H1 (cell line): ENCODE measurements around the gene PDCL3. TPM values are rescaled to one million over a fixed set of nuclear protein-coding genes. Genes with fewer than 3 reads are reported as not detected.

ENCODE experiments used
- CTCF ChIA-PET: fragments of 300-600 bp; sonication (Branson Sonifier 250); formaldehyde crosslinking; loops from one replicate; lab custom pipeline; 2021; ENCODE audit not compliant: partially characterized antibody; lab: Charles Lee
- POLR2A ChIA-PET: fragments of 300-600 bp; sonication (Branson Sonifier 250); formaldehyde crosslinking; loops from one replicate; lab custom pipeline; 2021; ENCODE audit warnings: inconsistent platforms; ENCODE audit not compliant: partially characterized antibody; lab: Charles Lee
- DNase-seq, 2 experiments: peaks; one replicate each; pipeline versions ENCODE4 v3.0.0 to v3.0.0-alpha.2; 2010 to 2022; ENCODE audit warnings: low spot score in 2 of 2, low read depth in 1 of 2, mixed read lengths in 1 of 2
- FAIRE-seq: peaks from 2 replicates; lab custom pipeline; 2011; peaks lifted over from hg19 to GRCh38; lab: Jason Lieb, UNC
- H2AFZ ChIP-seq: 2 replicates; pipeline ENCODE4 v1.8.1; 2012; ENCODE audit warnings: low read length, inconsistent platforms
- H2AK5ac ChIP-seq: 2 replicates; pipeline ENCODE4 v1.6.1; 2013; ENCODE audit warnings: low read depth, low read length
- H2BK120ac ChIP-seq: replicated peaks from 2 replicates; pipeline ENCODE3; 2013; ENCODE audit warnings: low read depth, low read length, inconsistent platforms
- H2BK12ac ChIP-seq: 2 replicates; pipeline ENCODE4 v1.6.1; 2013; ENCODE audit warnings: low read depth, low read length
- H2BK15ac ChIP-seq: 2 replicates; pipeline ENCODE4 v1.6.1; 2013; ENCODE audit warnings: low read length
- H2BK20ac ChIP-seq: 2 replicates; pipeline ENCODE4 v1.6.1; 2013; ENCODE audit warnings: low read length
- H2BK5ac ChIP-seq: 2 replicates; pipeline ENCODE4 v1.6.1; 2013; ENCODE audit warnings: low read depth, low read length
- H3K14ac ChIP-seq: 2 replicates; pipeline ENCODE4 v1.6.1; 2013; ENCODE audit warnings: inconsistent platforms; ENCODE audit not compliant: insufficient read length
- H3K18ac ChIP-seq: 2 replicates; pipeline ENCODE4 v1.6.1; 2013; ENCODE audit warnings: low read length; ENCODE audit errors: extremely low read depth
- H3K23ac ChIP-seq: 2 replicates; pipeline ENCODE4 v1.6.1; 2013; ENCODE audit warnings: inconsistent platforms; ENCODE audit not compliant: insufficient read length
- H3K23me2 ChIP-seq: 2 replicates; pipeline ENCODE4 v1.6.1; 2013; ENCODE audit warnings: low read depth, low read length
- H3K27ac ChIP-seq: 2 replicates; pipeline ENCODE4 v1.6.1; 2011; ENCODE audit warnings: low read depth, low read length, inconsistent platforms
- H3K27me3 ChIP-seq, 4 experiments: replicated peaks in 1 of 4; 1 replicate in 1 of 4; 2 replicates in 3 of 4; pipeline versions ENCODE4 v1.6.1 to v1.8.1; 2011 to 2013; ENCODE audit warnings: low read length in 3 of 4, mild to moderate bottlenecking in 3 of 4, inconsistent platforms in 2 of 4, mixed read lengths in 2 of 4, moderate library complexity in 1 of 4; ENCODE audit not compliant: control insufficient read depth in 3 of 4, insufficient read depth in 3 of 4; ENCODE audit errors: extremely low read depth in 1 of 4
- H3K36me3 ChIP-seq, 4 experiments: 2 replicates each; pipeline versions ENCODE4 v1.6.1 to v1.8.1; 2011 to 2013; ENCODE audit warnings: mild to moderate bottlenecking in 4 of 4, low read length in 3 of 4, moderate library complexity in 2 of 4, control low read depth in 1 of 4, inconsistent platforms in 1 of 4; ENCODE audit not compliant: insufficient read depth in 4 of 4, control insufficient read depth in 2 of 4
- H3K4ac ChIP-seq: replicated peaks from 2 replicates; pipeline ENCODE3; 2013; ENCODE audit warnings: low read length, low read depth, mixed read lengths, inconsistent platforms; ENCODE audit not compliant: insufficient read length
- H3K4me1 ChIP-seq, 4 experiments: replicated peaks in 1 of 4; 1 replicate in 1 of 4; 2 replicates in 3 of 4; pipeline versions ENCODE4 v1.6.1 to v1.8.1; 2011 to 2013; ENCODE audit warnings: low read length in 3 of 4, inconsistent platforms in 2 of 4, mixed read lengths in 1 of 4; ENCODE audit not compliant: insufficient read depth in 4 of 4, control insufficient read depth in 3 of 4
- H3K4me2 ChIP-seq, 2 experiments: 2 replicates each; pipeline versions ENCODE4 v1.6.1 to v1.8.1; 2011 to 2013; ENCODE audit warnings: low read depth in 2 of 2, low read length in 2 of 2, control low read depth in 1 of 2, inconsistent platforms in 1 of 2, mild to moderate bottlenecking in 1 of 2; ENCODE audit not compliant: insufficient read depth in 1 of 2
- H3K4me3 ChIP-seq, 4 experiments: fragments of 200-600, 300-600 bp in 1 of 4; sonication (generic), shearing (Covaris generic), sonication (Bioruptor Twin) in 1 of 4; 2 replicates each; pipeline versions ENCODE4 v1.5.1 to v1.8.1; 2011 to 2016; ENCODE audit warnings: low read length in 4 of 4, low read depth in 3 of 4, control low read depth in 2 of 4, inconsistent platforms in 2 of 4, mild to moderate bottlenecking in 2 of 4, mixed read lengths in 1 of 4, moderate library complexity in 1 of 4; ENCODE audit not compliant: insufficient read depth in 2 of 4; ENCODE audit errors: extremely low read depth in 1 of 4
- H3K56ac ChIP-seq: replicated peaks from 2 replicates; pipeline ENCODE3; 2013; ENCODE audit warnings: low read depth, mild to moderate bottlenecking, mixed read lengths, low read length, inconsistent platforms; ENCODE audit not compliant: insufficient read length
- H3K79me1 ChIP-seq: 2 replicates; pipeline ENCODE4 v1.6.1; 2013; ENCODE audit warnings: low read depth, low read length, control low read depth
- H3K79me2 ChIP-seq, 2 experiments: 2 replicates each; pipeline versions ENCODE4 v1.6.1 to v1.8.1; 2012 to 2013; ENCODE audit warnings: low read length in 2 of 2, mild to moderate bottlenecking in 2 of 2, inconsistent platforms in 1 of 2; ENCODE audit not compliant: insufficient read depth in 2 of 2, control insufficient read depth in 1 of 2
- H3K9ac ChIP-seq, 4 experiments: replicated peaks in 1 of 4; 1 replicate in 1 of 4; 2 replicates in 3 of 4; pipeline versions ENCODE4 v1.6.1 to v1.8.1; 2011 to 2013; ENCODE audit warnings: low read depth in 3 of 4, low read length in 3 of 4, control low read depth in 2 of 4, mild to moderate bottlenecking in 2 of 4, moderate library complexity in 2 of 4, inconsistent platforms in 1 of 4; ENCODE audit errors: extremely low read depth in 1 of 4
- H3K9me3 ChIP-seq, 2 experiments: 2 replicates each; pipeline versions ENCODE4 v1.6.1 to v1.8.1; 2012 to 2013; ENCODE audit warnings: mild to moderate bottlenecking in 2 of 2, moderate library complexity in 2 of 2, control low read depth in 1 of 2, inconsistent platforms in 1 of 2, low read depth in 1 of 2, low read length in 1 of 2, mixed read lengths in 1 of 2; ENCODE audit not compliant: insufficient read depth in 2 of 2
- H4K20me1 ChIP-seq, 2 experiments: replicated peaks in 1 of 2; 2 replicates each; pipeline versions ENCODE3 to v1.8.1; 2011 to 2013; ENCODE audit warnings: inconsistent platforms in 2 of 2, low read length in 2 of 2, mild to moderate bottlenecking in 1 of 2; ENCODE audit not compliant: insufficient read depth in 2 of 2, control insufficient read depth in 1 of 2
- H4K5ac ChIP-seq: 2 replicates; pipeline ENCODE4 v1.6.1; 2013; ENCODE audit warnings: low read length, low read depth, mixed read lengths, inconsistent platforms; ENCODE audit not compliant: insufficient read length
- H4K8ac ChIP-seq: 2 replicates; pipeline ENCODE4 v1.8.0; 2013; ENCODE audit warnings: mild to moderate bottlenecking, moderate library complexity, low read length, inconsistent platforms; ENCODE audit not compliant: insufficient read depth; ENCODE audit errors: extremely low read depth
- H4K91ac ChIP-seq: replicated peaks from 2 replicates; pipeline ENCODE3; 2013; ENCODE audit warnings: low read length, mixed read lengths, inconsistent platforms; ENCODE audit not compliant: insufficient read length
- ATF3 ChIP-seq: IDR thresholded peaks from 2 replicates; pipeline ENCODE4 v1.6.1; 2011; ENCODE audit warnings: low read depth, mild to moderate bottlenecking, low read length; ENCODE audit not compliant: insufficient read depth
- BACH1 ChIP-seq: IDR thresholded peaks from 2 replicates; pipeline ENCODE4 v1.6.1; 2012; ENCODE audit warnings: low read length, improper control_type of control experiment
- BCL11A ChIP-seq, 2 experiments: IDR thresholded peaks; one replicate each; pipeline ENCODE4 v1.6.1; 2011; ENCODE audit warnings: low read depth in 2 of 2, low read length in 2 of 2, mild to moderate bottlenecking in 2 of 2
- JUN ChIP-seq: IDR thresholded peaks from 2 replicates; pipeline ENCODE4 v1.6.1; 2011; ENCODE audit warnings: low read depth, mild to moderate bottlenecking, improper control_type of control experiment, low read length
- SIX5 ChIP-seq: IDR thresholded peaks from 2 replicates; pipeline ENCODE4 v1.6.1; 2011; ENCODE audit warnings: mild to moderate bottlenecking, low read depth, low read length
- SP2 ChIP-seq: IDR thresholded peaks from 2 replicates; pipeline ENCODE4 v1.6.1; 2012; ENCODE audit warnings: mild to moderate bottlenecking, low read length, inconsistent platforms
- SP4 ChIP-seq: IDR thresholded peaks from 2 replicates; pipeline ENCODE4 v1.6.1; 2012; ENCODE audit warnings: low read length, inconsistent platforms
- TEAD4 ChIP-seq: IDR thresholded peaks from 2 replicates; pipeline ENCODE4 v1.6.1; 2012; ENCODE audit warnings: low read depth, low read length, inconsistent platforms, mixed read lengths
- WGBS, 2 experiments: shearing (Covaris generic) in 1 of 2; methylation state at CpG; one replicate each; pipeline versions ENCODE4 v1.1.6 to v1.1.7; 2013 to 2015; ENCODE audit warnings: low lambda C conversion rate in 2 of 2, mixed read lengths in 2 of 2, inconsistent platforms in 1 of 2, low coverage in 1 of 2, missing lambda C conversion rate in 1 of 2; ENCODE audit not compliant: insufficient replicate concordance in 2 of 2, insufficient coverage in 1 of 2, insufficient read length in 1 of 2; ENCODE audit errors: extremely low coverage in 1 of 2, missing lambda C conversion rate in 1 of 2; 5-methylcytosine and 5-hydroxymethylcytosine counted together
- polyA plus RNA-seq, 7 experiments: library from polyadenylated mRNA; depleted of rRNA in 3 of 7; stranded (reverse) in 5 of 7; unstranded in 2 of 7; fragments of >200 nt in 5 of 7; fragments of 200-250 nt in 2 of 7; gene quantifications; 1 replicate in 5 of 7; 2 replicates in 1 of 7; 4 replicates in 1 of 7; pipeline versions ENCODE4 v1.2.1 to v1.2.3, GENCODE V29; 2011 to 2013; ENCODE audit warnings: missing spikeins in 2 of 7, mixed read lengths in 2 of 7
- total RNA-seq: library from RNA; stranded (reverse); fragmentation: NEBNext Ultra II Directional; extraction: Animal tissue kit (Norgen Biotek cat#: 25700); gene quantifications from 2 replicates; pipeline ENCODE4 v1.2.1, GENCODE V29; 2021

Gene PDCL3
- total and polyA plus RNA-seq, 2 of the 8 experiments (the other 6 are each of a cell fraction or from before 2014, with no cell fraction given), result 19.8 to 29.4 TPM

- POLR2A ChIA-PET, result interaction anchor here (0.8 kb wide), 1 partner anchor 748 kb away, joined by 3 read pairs; the partner anchor contains the start of gene RNF149
- no peak overlapping the region for H3K4me3 ChIP-seq
- no peak overlapping the region for H2AK5ac ChIP-seq
- H3K79me2 ChIP-seq, result peaks cover 0 to 11% of the 10 kb centered on the region in 2 experiments; a peak in 1 of 4 replicates
- WGBS, 2 experiments, result 93% methylated on average over 9 of the region's 9 CpGs; no CpG with 5 or more reads in 1 of the 2 experiments
- H4K20me1 ChIP-seq, result peaks cover 0 to 2% of the 10 kb centered on the region in 2 experiments
- no peak for DNase-seq
- no peak for FAIRE-seq
- no peaks in the 10 kb centered on the region for H3K9me3 ChIP-seq
- H3K14ac ChIP-seq, result no peak overlapping the region
- no peaks in the 10 kb centered on the region for H3K27me3 ChIP-seq
- no peak overlapping the region for H2BK20ac ChIP-seq
- H3K4me2 ChIP-seq, result no peak overlapping the region
- no peak overlapping the region for H2BK12ac ChIP-seq
- no peak overlapping the region for H3K18ac ChIP-seq
- no peaks in the 10 kb centered on the region; the same call in 1 of the 2 replicates for H3K79me1 ChIP-seq
- no peaks in the 10 kb centered on the region for H3K36me3 ChIP-seq
- no peak overlapping the region for H2BK120ac ChIP-seq
- H3K23ac ChIP-seq, result no peak overlapping the region
- no peak overlapping the region for H3K9ac ChIP-seq
- H3K4me1 ChIP-seq, result peaks cover 2 to 7% (median 5%) of the 10 kb centered on the region in 4 experiments; a peak in 5 of 7 replicates
- no peak overlapping the region for H4K8ac ChIP-seq
- no peak overlapping the region for H2BK15ac ChIP-seq
- TF ChIP-seq ATF3 (no peak), BCL11A (IDR thresholded peaks at IDR 0.05; ENCODE audit: low read depth in 2 of 2, low read length in 2 of 2) (no peak), BACH1 (no peak), SP4 (no peak), SIX5 (no peak), SP2 (no peak), TEAD4 (no peak), JUN (no peak)
- H4K5ac ChIP-seq, result no peak overlapping the region
- H2BK5ac ChIP-seq, result no peak overlapping the region
- no peak overlapping the region for H4K91ac ChIP-seq
- H3K27ac ChIP-seq, result no peak overlapping the region
- H3K56ac ChIP-seq, result no peak overlapping the region
- peaks cover 3% of the 10 kb centered on the region for H3K23me2 ChIP-seq
- no peak overlapping the region for H3K4ac ChIP-seq
- CTCF ChIA-PET, result no interaction called here
- H2AFZ ChIP-seq, result no peak overlapping the region
Observed at GRCh38 chr2:100560216-100560830, 2.5 kb upstream of the PDCL3 start.
